GM12865 (cell line): Measurements from ENCODE around the gene PLA2G7.
"Not testable (repeated sequence)": the region's sequence is repeated elsewhere in the genome, so short reads cannot be mapped to it uniquely, and the experiment has no call there.

Experiments used
- DNase-seq: peaks from one replicate; pipeline ENCODE4 v3.0.0; 2010; ENCODE audit warnings: low read depth
- H3K4me3 ChIP-seq: 2 replicates; pipeline ENCODE4 v1.5.1; 2011; ENCODE audit warnings: mild to moderate bottlenecking, low read depth, low read length, control low read depth
- TF ChIP-seq, protein P1 (sequence below): IDR thresholded peaks from 2 replicates; pipeline ENCODE4 v1.5.1; 2011; ENCODE audit warnings: low read length, control low read depth, low read depth, inconsistent platforms; ENCODE audit not compliant: insufficient read depth; ENCODE audit errors: missing control alignments

Gene PLA2G7

DNA sequence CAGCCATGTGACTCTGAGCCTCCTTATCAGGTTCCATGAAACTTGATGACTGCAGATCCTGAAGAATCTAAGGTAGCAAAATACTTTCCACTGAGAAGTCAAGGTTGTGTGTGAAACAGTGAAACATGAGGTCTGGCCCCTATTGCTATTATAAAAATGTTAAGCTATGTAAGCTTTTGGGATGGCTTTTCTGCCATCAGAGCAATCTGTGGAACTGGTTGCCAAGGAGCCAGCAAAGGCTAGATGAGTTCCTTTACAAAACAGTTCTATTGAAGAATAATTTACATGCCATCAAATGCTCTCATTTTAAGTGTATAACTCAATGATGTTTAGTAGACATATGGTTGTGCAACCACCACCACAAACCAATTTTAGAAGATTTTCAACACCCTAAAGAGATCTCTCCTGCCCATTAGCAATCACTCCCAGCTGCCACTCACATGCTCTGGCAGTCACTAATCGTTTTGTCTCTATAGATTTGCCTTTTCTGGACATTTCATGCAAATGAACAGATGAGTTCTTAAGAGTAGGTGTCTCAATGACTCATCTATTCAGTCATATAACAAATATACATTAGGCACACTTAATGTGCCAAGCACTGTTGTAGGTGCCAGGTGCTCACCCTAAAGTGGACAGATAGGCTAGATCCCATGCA lies 38.2 kb upstream of the PLA2G7 start:
- TF ChIP-seq, protein P1, sequence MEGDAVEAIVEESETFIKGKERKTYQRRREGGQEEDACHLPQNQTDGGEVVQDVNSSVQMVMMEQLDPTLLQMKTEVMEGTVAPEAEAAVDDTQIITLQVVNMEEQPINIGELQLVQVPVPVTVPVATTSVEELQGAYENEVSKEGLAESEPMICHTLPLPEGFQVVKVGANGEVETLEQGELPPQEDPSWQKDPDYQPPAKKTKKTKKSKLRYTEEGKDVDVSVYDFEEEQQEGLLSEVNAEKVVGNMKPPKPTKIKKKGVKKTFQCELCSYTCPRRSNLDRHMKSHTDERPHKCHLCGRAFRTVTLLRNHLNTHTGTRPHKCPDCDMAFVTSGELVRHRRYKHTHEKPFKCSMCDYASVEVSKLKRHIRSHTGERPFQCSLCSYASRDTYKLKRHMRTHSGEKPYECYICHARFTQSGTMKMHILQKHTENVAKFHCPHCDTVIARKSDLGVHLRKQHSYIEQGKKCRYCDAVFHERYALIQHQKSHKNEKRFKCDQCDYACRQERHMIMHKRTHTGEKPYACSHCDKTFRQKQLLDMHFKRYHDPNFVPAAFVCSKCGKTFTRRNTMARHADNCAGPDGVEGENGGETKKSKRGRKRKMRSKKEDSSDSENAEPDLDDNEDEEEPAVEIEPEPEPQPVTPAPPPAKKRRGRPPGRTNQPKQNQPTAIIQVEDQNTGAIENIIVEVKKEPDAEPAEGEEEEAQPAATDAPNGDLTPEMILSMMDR, result no peak
- no peak overlapping the region for H3K4me3 ChIP-seq
- DNase-seq, result no peak

- peak; percentile 6 for DNase-seq
- TF ChIP-seq, protein P1, result no peak
- no peak overlapping the region for H3K4me3 ChIP-seq
These were observed 37.6 kb upstream of the PLA2G7 start for GRCh38 chr6:46772762-46773161.

- H3K4me3 ChIP-seq, result no peak overlapping the region
- TF ChIP-seq, protein P1, result no peak
- DNase-seq, result no peak
These were observed 36.8 kb upstream of the PLA2G7 start for GRCh38 chr6:46772016-46772415.

DNA sequence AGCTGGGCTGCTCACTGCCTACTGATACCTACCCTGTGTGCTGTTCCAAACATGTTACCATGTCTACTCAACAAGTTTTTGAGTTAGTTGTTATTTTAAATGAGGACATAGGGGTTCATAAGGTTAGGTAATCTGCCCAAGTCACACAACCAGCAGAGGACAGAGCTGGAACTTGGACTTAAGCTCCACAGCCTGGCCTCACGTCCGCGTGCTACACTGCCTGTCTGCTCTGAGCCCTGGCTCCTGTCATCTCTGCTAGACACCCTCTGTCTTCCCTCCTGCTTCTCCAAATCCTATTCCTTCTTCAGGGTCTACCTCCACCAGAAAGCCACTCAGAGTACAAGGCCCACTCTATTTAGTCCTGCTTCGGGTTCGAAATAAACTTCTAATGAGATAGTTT lies 29.8 kb upstream of the PLA2G7 start:
- no peak overlapping the region for H3K4me3 ChIP-seq
- DNase-seq, result no peak
- TF ChIP-seq, protein P1, result no peak

GRCh38 chr6:46764280-46764679 lies 29.1 kb upstream of the PLA2G7 start:
- H3K4me3 ChIP-seq, DNase-seq: not testable (repeated sequence)

GRCh38 chr6:46763466-46763865 lies 28.3 kb upstream of the PLA2G7 start:
- DNase-seq, result no peak
- no peak overlapping the region for H3K4me3 ChIP-seq
- TF ChIP-seq, protein P1, result no peak

- TF ChIP-seq, protein P1, result no peak
- H3K4me3 ChIP-seq, result no peak overlapping the region
- no peak for DNase-seq
These were observed 25.8 kb upstream of the PLA2G7 start for GRCh38 chr6:46760925-46761324.
